C4-2B (cell line): Measurements from ENCODE around the gene SPECC1L.

Experiments
- CTCF ChIP-seq: fragments of 450-650 bp; conservative IDR thresholded peaks from 2 replicates; pipeline ENCODE4 v1.5.1; 2017; ENCODE audit warnings: mild to moderate bottlenecking
- ZFX ChIP-seq: fragments of 450-650 bp; IDR thresholded peaks from 2 replicates; pipeline ENCODE4 v1.6.1; 2017

GRCh38 chr22:24363243-24363642, 92.6 kb downstream of the SPECC1L start:
- TF ChIP-seq CTCF, result no peak
- no peak for TF ChIP-seq ZFX
